IPS-18a (cell line): ENCODE data around the gene SECISBP2.

ENCODE experiments used
- H3K27ac ChIP-seq: one replicate; pipeline ENCODE4 v1.5.1; 2013; ENCODE audit warnings: low read length
- H3K27me3 ChIP-seq: one replicate; pipeline ENCODE4 v1.6.1; 2013; ENCODE audit warnings: mild to moderate bottlenecking, low read length; ENCODE audit not compliant: control insufficient read depth, insufficient read depth
- H3K36me3 ChIP-seq: one replicate; pipeline ENCODE4 v1.6.1; 2013; ENCODE audit warnings: low read depth, low read length; ENCODE audit not compliant: control insufficient read depth
- H3K4me1 ChIP-seq: one replicate; pipeline ENCODE4 v1.6.1; 2013; ENCODE audit warnings: low read depth, low read length; ENCODE audit not compliant: control insufficient read depth
- H3K4me3 ChIP-seq: one replicate; pipeline ENCODE4 v1.5.1; 2013; ENCODE audit warnings: low read length
- H3K9ac ChIP-seq: one replicate; pipeline ENCODE4 v1.6.1; 2013; ENCODE audit warnings: mild to moderate bottlenecking, low read length, moderate library complexity
- H3K9me3 ChIP-seq: one replicate; pipeline ENCODE4 v1.6.1; 2013; ENCODE audit warnings: low read depth, low read length; ENCODE audit not compliant: control insufficient read depth

The SECISBP2 gene

GRCh38 chr9:89352451-89352850, 34.2 kb downstream of the SECISBP2 start:
- no peak overlapping the region for H3K9ac ChIP-seq
- H3K9me3 ChIP-seq: no peaks in the 10 kb centered on the region
- H3K36me3 ChIP-seq: peaks cover 98% of the 10 kb centered on the region
- H3K4me3 ChIP-seq: no peak overlapping the region
- no peaks in the 10 kb centered on the region for H3K4me1 ChIP-seq
- no peaks in the 10 kb centered on the region for H3K27me3 ChIP-seq
- no peak overlapping the region for H3K27ac ChIP-seq

- no peak overlapping the region for H3K9ac ChIP-seq
- no peaks in the 10 kb centered on the region for H3K4me1 ChIP-seq
- H3K9me3 ChIP-seq: no peaks in the 10 kb centered on the region
- H3K27me3 ChIP-seq: no peaks in the 10 kb centered on the region
- H3K27ac ChIP-seq: no peak overlapping the region
- H3K36me3 ChIP-seq: peaks cover 98% of the 10 kb centered on the region
- H3K4me3 ChIP-seq: no peak overlapping the region
Observed at GRCh38 chr9:89352874-89353649, 34.8 kb downstream of the SECISBP2 start.

GRCh38 chr9:89353989-89354388, 35.7 kb downstream of the SECISBP2 start:
- H3K9me3 ChIP-seq: no peaks in the 10 kb centered on the region
- H3K27ac ChIP-seq: no peak overlapping the region
- H3K27me3 ChIP-seq: no peaks in the 10 kb centered on the region
- H3K9ac ChIP-seq: no peak overlapping the region
- no peak overlapping the region for H3K4me3 ChIP-seq
- no peaks in the 10 kb centered on the region for H3K4me1 ChIP-seq
- peaks cover 98% of the 10 kb centered on the region for H3K36me3 ChIP-seq

GRCh38 chr9:89354471-89354870, 36.2 kb downstream of the SECISBP2 start:
- Histone ChIP-seq H3K4me1 (no peaks in the 10 kb centered on the region), H3K4me3 (no peak overlapping the region), H3K9ac (no peak overlapping the region), H3K36me3 (peaks cover 97% of the 10 kb centered on the region), H3K27me3 (no peaks in the 10 kb centered on the region), H3K9me3 (no peaks in the 10 kb centered on the region), H3K27ac (no peak overlapping the region)

GRCh38 chr9:89356782-89357181, 38.5 kb downstream of the SECISBP2 start:
- Histone ChIP-seq H3K4me3 (no peak overlapping the region), H3K27me3 (no peaks in the 10 kb centered on the region), H3K27ac (no peak overlapping the region), H3K9ac (no peak overlapping the region), H3K9me3 (no peaks in the 10 kb centered on the region), H3K4me1 (no peaks in the 10 kb centered on the region), H3K36me3 (peaks cover 94% of the 10 kb centered on the region)

- no peaks in the 10 kb centered on the region for H3K9me3 ChIP-seq
- H3K36me3 ChIP-seq: peaks cover 90% of the 10 kb centered on the region
Observed at GRCh38 chr9:89357331-89358197, 39.3 kb downstream of the SECISBP2 start.

GRCh38 chr9:89358376-89358916, 40.1 kb downstream of the SECISBP2 start:
- H3K9ac ChIP-seq: no peak overlapping the region
- H3K4me3 ChIP-seq: no peak overlapping the region
- no peaks in the 10 kb centered on the region for H3K27me3 ChIP-seq
- peaks cover 82% of the 10 kb centered on the region for H3K36me3 ChIP-seq
- no peak overlapping the region for H3K27ac ChIP-seq
- no peaks in the 10 kb centered on the region for H3K9me3 ChIP-seq
- H3K4me1 ChIP-seq: no peaks in the 10 kb centered on the region

More at GRCh38 chr9:89357331-89358197, 39.3 kb downstream of the SECISBP2 start:
- Histone ChIP-seq H3K27me3 (no peaks in the 10 kb centered on the region), H3K27ac (no peak overlapping the region), H3K9ac (no peak overlapping the region), H3K4me3 (no peak overlapping the region), H3K4me1 (no peaks in the 10 kb centered on the region)

GRCh38 chr9:89358985-89359384, 40.7 kb downstream of the SECISBP2 start:
- H3K9me3 ChIP-seq: no peaks in the 10 kb centered on the region

GRCh38 chr9:89359751-89360261, 41.5 kb downstream of the SECISBP2 start:
- Histone ChIP-seq H3K27ac (no peak overlapping the region), H3K9me3 (no peaks in the 10 kb centered on the region), H3K4me1 (no peaks in the 10 kb centered on the region), H3K27me3 (no peaks in the 10 kb centered on the region), H3K4me3 (no peak overlapping the region), H3K9ac (no peak overlapping the region), H3K36me3 (peaks cover 69% of the 10 kb centered on the region)

More at GRCh38 chr9:89358985-89359384, 40.7 kb downstream of the SECISBP2 start:
- Histone ChIP-seq H3K36me3 (peaks cover 77% of the 10 kb centered on the region), H3K4me3 (no peak overlapping the region), H3K9ac (no peak overlapping the region), H3K4me1 (no peaks in the 10 kb centered on the region), H3K27ac (no peak overlapping the region), H3K27me3 (no peaks in the 10 kb centered on the region)

- Histone ChIP-seq H3K36me3 (peaks cover 62% of the 10 kb centered on the region), H3K4me1 (no peaks in the 10 kb centered on the region), H3K9ac (no peak overlapping the region), H3K27ac (no peak overlapping the region), H3K9me3 (no peaks in the 10 kb centered on the region), H3K4me3 (no peak overlapping the region), H3K27me3 (no peaks in the 10 kb centered on the region)
Observed at GRCh38 chr9:89360465-89360864, 42.2 kb downstream of the SECISBP2 start.

GRCh38 chr9:89361031-89361430, 42.7 kb downstream of the SECISBP2 start:
- no peaks in the 10 kb centered on the region for H3K27me3 ChIP-seq

More at GRCh38 chr9:89361031-89361430, 42.7 kb downstream of the SECISBP2 start:
- H3K9ac ChIP-seq: no peak overlapping the region
- no peaks in the 10 kb centered on the region for H3K4me1 ChIP-seq
- no peak overlapping the region for H3K27ac ChIP-seq
- H3K36me3 ChIP-seq: peaks cover 57% of the 10 kb centered on the region
- no peak overlapping the region for H3K4me3 ChIP-seq
- no peaks in the 10 kb centered on the region for H3K9me3 ChIP-seq
